GM21576 (cell line): ENCODE data around the gene EMP2.
"Not testable (repeated sequence)": the region's sequence is repeated elsewhere in the genome, so short reads cannot be mapped to it uniquely, and the experiment has no call there.

Experiments
- ATAC-seq: cut with Tn5 transposase; IDR thresholded peaks from one replicate; pipeline ENCODE4 v1.9.1; 2021; ENCODE audit warnings: mild to moderate bottlenecking, moderate library complexity; ENCODE audit not compliant: unreplicated experiment

The EMP2 gene, protein sequence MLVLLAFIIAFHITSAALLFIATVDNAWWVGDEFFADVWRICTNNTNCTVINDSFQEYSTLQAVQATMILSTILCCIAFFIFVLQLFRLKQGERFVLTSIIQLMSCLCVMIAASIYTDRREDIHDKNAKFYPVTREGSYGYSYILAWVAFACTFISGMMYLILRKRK

GRCh38 chr16:10579965-10580882 lies at the start of gene EMP2:
Gene EMP2 (minus strand): TSS chr16:10580598. CDS start chr16:10547617, 32,981 bp downstream.
- no peak for ATAC-seq

DNA sequence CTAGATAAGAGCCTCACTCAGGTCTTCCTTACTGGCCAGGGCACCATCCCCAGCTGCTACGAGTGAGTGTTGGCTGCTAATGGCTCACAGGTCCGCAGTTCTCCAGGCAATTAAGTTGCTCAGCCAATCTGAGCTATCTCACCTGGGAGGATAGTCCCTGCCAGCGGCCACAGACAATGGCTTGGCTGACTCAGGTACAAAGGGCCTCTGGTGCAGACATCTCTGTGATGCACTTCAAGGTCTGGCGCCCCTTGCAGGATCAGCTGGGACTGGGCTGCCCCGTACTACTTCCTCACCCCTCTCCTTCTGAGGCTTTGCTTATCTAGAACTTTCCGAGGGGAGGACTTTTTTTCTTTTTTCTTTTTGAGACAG lies 49.2 kb upstream of the EMP2 start:
- ATAC-seq, result no peak

DNA sequence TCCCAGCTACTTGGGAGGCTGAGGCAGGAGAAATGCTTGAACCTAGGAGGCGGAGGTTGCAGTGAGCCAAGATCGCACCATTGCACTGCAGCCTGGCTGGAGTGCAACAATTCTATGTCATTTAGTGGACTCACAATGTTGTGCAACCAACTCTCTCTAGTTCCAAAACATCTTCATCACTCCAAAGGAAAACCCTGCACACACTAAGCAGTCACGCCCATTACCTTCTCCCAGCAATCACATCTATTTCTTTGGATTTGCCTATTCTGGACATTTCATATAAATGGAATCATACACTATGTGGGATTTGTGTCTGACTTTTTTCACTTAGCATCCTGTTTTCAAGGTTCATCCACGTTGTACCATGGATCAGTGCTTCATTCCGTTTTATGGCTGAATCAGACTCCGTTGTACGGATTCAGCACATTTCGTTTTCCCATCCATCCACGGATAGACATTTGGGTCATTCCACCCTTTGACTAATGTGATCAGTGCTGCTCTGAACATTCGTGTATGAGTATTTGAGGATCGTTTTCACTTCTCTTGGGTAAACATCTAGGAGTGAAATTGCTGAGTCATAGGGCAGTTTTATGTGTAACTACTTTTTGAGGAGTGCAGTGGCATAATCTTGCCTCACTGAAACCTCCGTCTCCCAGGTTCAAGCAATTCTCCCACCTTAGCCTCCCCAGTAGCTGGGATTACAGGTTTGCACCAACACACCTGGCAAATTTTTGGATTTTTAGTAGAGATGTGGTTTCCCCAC lies 45.4 kb upstream of the EMP2 start:
- ATAC-seq, result no peak

DNA sequence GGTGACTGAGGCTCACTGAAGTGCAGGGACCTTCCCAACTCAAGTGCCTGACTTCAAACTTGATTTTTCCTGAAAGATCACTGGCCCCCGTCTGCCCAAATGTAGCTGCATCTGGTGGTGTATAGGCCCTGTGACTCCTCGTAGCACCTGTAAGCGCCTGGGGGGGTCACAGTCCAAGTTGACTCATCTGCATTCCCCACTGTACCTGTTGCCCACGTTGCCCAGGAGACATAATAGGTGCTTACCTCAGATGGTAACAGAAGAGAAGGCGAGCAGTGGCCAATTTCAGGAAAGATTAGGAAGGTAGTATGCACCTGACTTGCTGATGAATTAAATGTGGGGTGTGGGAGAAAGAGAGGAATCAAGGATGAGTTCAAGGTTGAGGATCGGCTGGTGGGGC lies 44.1 kb upstream of the EMP2 start:
- ATAC-seq, result no peak

- ATAC-seq, result no peak
Observed at GRCh38 chr16:10623059-10623458, 42.7 kb upstream of the EMP2 start.

GRCh38 chr16:10622036-10622921 lies 41.9 kb upstream of the EMP2 start:
- ATAC-seq, result no peak

GRCh38 chr16:10621216-10621949 lies 41.0 kb upstream of the EMP2 start:
- ATAC-seq, result not testable (repeated sequence)

- no peak for ATAC-seq
Observed at GRCh38 chr16:10620120-10620519, 39.7 kb upstream of the EMP2 start.

GRCh38 chr16:10619271-10619849 lies 39.0 kb upstream of the EMP2 start:
- no peak for ATAC-seq

- ATAC-seq, result no peak
Observed at GRCh38 chr16:10618710-10619209, 38.4 kb upstream of the EMP2 start.

DNA sequence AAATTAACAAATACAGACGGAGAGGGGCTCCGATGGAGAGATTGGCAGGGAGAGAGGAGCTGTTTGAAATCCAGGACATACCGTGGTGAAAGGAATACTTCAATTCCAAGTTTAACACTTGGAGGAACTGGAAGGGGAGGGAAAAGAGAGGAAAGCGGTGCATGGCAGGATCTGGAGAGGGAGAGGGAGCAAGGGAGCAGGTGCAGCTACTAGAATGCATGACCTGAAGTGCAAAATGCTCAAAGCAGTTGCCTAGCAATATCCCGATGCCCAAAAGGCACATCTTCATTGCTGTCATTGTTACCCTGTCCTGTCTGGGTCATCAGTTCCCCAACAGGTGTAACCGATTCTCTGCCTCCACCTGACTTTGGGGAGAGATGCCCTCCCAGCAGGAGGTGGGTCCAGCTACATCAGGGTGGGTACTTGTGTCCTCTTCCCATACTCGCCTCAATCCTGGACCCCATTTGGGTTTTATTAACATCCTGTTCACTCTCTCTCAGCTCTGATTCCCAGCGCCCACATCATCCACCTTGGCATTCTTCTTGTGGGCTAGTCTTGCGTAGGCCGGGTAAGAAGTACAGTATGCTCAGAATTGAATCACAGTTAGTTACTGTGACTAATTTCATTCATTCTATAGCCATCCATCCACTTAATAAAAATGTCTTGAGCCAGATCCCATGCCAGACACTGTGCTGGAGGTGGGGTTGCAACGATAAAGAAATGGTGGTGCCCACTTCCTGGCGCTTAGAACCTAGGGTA lies 37.4 kb upstream of the EMP2 start:
- no peak for ATAC-seq

GRCh38 chr16:10616756-10617640 lies 36.6 kb upstream of the EMP2 start:
- no peak for ATAC-seq

GRCh38 chr16:10616419-10616755 lies 36.0 kb upstream of the EMP2 start:
- no peak for ATAC-seq

DNA sequence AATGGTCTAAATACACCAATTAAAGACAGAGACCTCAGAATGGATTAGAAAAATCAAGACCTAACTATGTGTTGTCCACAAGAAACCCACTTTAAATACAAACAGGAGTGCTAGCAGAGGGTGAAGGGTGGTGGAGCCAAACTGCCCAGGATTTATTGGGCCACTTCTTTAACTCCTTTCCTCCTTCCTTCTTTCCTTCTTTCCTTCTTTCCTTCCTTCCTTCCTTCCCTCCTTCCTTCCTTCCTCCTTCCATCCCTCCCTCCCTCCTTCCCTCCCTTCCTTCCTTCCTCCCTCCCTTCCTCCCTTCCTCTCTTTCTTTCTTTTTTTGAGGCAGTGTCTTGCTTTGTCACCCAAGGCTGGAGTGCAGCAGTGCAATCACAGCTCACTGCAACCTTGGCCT lies 34.3 kb upstream of the EMP2 start:
- ATAC-seq, result no peak

DNA sequence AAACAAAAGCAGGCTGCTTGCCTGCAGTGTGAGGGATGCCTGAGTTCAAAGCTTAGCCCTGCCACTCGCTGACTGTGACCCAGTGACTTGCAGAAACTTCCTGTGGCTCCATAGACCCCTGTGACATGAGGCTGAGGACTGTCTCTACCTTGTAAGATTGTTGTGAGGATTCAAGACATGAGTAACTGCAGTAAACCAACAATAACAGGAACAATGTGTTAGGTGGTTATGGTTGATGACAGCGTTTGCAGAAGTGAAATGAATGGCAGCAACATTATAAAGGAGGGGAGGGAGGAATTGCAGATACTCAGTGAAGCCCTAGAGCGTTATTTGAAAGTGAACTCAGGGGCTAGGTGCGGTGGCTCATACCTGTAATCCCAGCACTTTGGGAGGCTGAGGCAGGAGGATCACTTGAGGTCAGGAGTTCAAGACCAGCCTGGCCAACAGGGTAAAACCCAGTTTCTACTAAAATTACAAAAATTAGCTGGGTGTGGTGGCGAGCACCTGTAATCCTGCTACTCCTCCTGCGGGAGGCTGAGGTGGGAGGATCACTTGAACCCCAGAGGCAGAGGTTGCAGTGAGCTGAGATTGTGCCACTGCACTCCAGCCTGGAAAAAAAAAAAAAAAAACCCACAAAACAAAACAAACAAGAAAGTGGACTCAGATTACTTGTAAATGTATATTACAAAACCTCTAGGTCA lies 33.5 kb upstream of the EMP2 start:
- ATAC-seq, result no peak

DNA sequence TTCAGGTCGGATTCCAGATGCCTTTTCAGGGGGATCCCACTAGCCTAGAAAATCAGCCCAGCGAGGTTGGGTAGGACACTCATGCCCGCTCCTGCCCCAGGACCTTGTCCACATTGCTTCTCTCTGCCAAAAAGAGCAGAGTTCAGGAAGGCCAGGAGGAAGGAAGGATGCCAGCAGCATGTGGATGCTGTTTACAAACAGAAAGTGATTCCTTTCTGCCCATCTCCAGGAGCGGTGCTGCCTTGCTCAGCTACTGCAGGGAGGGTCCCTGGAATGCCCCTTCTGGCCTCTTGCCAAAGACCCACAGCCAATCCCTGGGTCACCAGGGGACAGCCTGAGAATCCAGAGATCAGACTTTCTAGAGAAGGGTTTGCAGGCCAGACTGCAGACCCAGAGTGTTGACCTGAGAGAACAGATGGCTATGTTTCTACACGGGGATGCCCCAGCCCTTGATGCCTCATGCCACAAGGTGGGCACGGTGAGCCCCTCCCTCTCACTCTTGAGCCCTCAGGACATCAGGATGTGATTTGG lies 32.3 kb upstream of the EMP2 start:
- ATAC-seq, result no peak

- ATAC-seq, result no peak
Observed at GRCh38 chr16:10611825-10612342, 31.5 kb upstream of the EMP2 start.
